Endothelial cell (in vitro differentiated cells): ENCODE data around the gene ZNF14. TPM values are rescaled to one million over a fixed set of nuclear protein-coding genes. Genes with fewer than 3 reads are reported as not detected.
"Not testable (repeated sequence)": the region's sequence is repeated elsewhere in the genome, so short reads cannot be mapped to it uniquely, and the experiment has no call there.

ENCODE experiments used
- DNase-seq: peaks from one replicate; pipeline ENCODE4 v3.0.0; 2021; ENCODE audit warnings: low spot score
- H3K27ac Mint-ChIP-seq: one replicate; pipeline ENCODE4 v1.8.0; 2021; ENCODE audit warnings: mixed read lengths, inconsistent platforms; ENCODE audit not compliant: unreplicated experiment
- H3K27me3 Mint-ChIP-seq: one replicate; pipeline ENCODE4 v1.8.0; 2021; ENCODE audit warnings: mild to moderate bottlenecking, moderate library complexity, mixed read lengths, inconsistent platforms; ENCODE audit not compliant: unreplicated experiment
- H3K36me3 Mint-ChIP-seq: one replicate; pipeline ENCODE4 v1.8.0; 2021; ENCODE audit warnings: mild to moderate bottlenecking, low read depth, mixed read lengths, inconsistent platforms; ENCODE audit not compliant: unreplicated experiment
- H3K4me1 Mint-ChIP-seq: one replicate; pipeline ENCODE4 v1.8.0; 2021; ENCODE audit warnings: mild to moderate bottlenecking, mixed read lengths, inconsistent platforms; ENCODE audit not compliant: unreplicated experiment
- H3K4me3 Mint-ChIP-seq: one replicate; pipeline ENCODE4 v1.8.0; 2021; ENCODE audit warnings: mild to moderate bottlenecking, mixed read lengths, inconsistent platforms; ENCODE audit not compliant: unreplicated experiment
- H3K9me3 Mint-ChIP-seq: one replicate; pipeline ENCODE4 v1.8.0; 2021; ENCODE audit warnings: mixed read lengths, inconsistent platforms; ENCODE audit not compliant: unreplicated experiment
- total RNA-seq: library from RNA; stranded (reverse); fragmentation: NEBNext Ultra II Directional; extraction: Animal tissue kit (Norgen Biotek cat#: 25700); gene quantifications from one replicate; pipeline ENCODE4 v1.2.1, GENCODE V29; 2021; ENCODE audit not compliant: unreplicated experiment
- TF ChIP-seq, protein P1 (sequence below): fragments of 200-600 bp; sonication (generic); IDR thresholded peaks from one replicate; pipeline ENCODE4 v1.5.0; 2021; ENCODE audit warnings: antibody characterized with exemption; ENCODE audit not compliant: unreplicated experiment

Gene ZNF14
- total RNA-seq, 1 donor from 2014 or later = 6.8 TPM

DNA sequence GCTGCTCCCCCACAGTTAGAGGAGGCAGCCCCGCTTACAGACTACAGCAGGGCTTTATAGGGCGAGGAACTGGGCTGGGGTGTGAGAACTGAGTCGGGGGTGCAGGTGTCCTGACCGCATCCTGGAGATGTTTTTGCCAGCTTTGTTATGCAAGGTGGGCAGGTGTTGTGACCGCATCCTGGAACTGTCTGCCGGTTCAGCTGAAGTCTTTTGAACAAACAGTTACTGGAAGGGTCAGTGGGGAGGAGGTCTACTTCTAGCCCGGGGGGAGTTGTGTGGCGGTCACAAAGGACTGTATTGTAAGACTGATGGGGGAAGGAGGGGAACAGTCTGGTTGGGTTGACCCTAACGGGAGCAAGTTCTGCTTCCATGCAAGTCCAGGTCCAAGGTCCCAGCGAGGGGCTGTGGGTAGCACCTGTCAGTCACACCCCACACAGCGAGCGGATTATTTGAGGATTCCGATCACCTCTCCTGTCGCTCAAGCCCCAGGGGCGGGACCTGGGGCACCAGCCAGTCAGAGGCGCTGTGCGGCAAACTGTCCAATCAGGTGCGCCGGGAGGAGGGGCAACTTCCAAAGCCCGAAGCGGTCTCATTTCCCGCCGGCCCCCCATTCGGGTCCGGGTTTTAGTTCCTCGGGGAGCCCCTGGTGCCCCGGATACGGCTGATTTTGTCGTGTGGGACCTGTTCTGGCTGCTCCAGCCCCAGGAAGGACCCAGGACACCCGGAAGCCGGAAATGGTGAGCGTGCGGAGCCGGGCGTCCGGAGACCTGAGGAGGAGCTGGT is 64.5 kb downstream of the ZNF14 start, which contains the start of gene ZNF101:
ZNF101 (plus strand) TSS at position 610 of the 783 bp plus-strand sequence; CDS start at position 735, 125 bp downstream.
- Mint-ChIP-seq H3K4me1 (peaks cover 17% of the 10 kb centered on the region), H3K4me3 (peak within 1 kb of the TSS; percentile 95), H3K27ac (peak within 1 kb of the TSS; percentile 99), H3K27me3 (peaks cover 15% of the 10 kb centered on the region), H3K36me3 (no peaks in the 10 kb centered on the region), H3K9me3 (no peaks in the 10 kb centered on the region)
- TF ChIP-seq, protein P1, sequence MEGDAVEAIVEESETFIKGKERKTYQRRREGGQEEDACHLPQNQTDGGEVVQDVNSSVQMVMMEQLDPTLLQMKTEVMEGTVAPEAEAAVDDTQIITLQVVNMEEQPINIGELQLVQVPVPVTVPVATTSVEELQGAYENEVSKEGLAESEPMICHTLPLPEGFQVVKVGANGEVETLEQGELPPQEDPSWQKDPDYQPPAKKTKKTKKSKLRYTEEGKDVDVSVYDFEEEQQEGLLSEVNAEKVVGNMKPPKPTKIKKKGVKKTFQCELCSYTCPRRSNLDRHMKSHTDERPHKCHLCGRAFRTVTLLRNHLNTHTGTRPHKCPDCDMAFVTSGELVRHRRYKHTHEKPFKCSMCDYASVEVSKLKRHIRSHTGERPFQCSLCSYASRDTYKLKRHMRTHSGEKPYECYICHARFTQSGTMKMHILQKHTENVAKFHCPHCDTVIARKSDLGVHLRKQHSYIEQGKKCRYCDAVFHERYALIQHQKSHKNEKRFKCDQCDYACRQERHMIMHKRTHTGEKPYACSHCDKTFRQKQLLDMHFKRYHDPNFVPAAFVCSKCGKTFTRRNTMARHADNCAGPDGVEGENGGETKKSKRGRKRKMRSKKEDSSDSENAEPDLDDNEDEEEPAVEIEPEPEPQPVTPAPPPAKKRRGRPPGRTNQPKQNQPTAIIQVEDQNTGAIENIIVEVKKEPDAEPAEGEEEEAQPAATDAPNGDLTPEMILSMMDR = no peak
- peak; percentile 91 for DNase-seq

DNA sequence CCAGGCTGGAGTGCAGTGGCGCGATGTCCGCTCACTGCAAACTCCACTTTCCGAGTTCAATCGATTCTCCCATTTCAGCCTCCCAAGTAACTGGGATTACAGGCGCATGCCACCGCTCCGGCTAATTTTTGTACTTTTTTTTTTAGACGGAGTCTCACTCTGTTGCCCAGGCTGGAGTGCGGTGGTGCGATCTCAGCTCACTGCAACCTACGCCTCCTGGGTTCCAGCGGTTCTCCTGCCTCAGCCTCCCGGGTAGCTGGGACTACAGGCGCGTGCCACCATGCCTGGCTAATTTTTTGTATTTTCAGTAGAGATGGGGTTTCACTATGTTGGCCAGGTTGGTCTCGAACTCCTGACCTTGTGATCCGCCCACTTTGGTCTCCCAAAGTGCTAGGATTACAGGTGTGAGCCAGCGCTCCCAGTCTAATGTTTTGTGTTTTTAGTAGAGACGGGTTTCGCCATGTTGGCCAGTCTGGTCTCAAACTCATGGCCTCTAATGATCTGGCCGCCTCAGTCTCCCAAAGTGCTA is 67.4 kb downstream of the ZNF14 start:
- not testable (repeated sequence) for H3K27ac Mint-ChIP-seq, DNase-seq, H3K4me3 Mint-ChIP-seq, H3K9me3 Mint-ChIP-seq
- Mint-ChIP-seq H3K4me1 (peaks cover 30% of the 10 kb centered on the region), H3K36me3 (peaks cover 10% of the 10 kb centered on the region), H3K27me3 (peaks cover 24% of the 10 kb centered on the region)

DNA sequence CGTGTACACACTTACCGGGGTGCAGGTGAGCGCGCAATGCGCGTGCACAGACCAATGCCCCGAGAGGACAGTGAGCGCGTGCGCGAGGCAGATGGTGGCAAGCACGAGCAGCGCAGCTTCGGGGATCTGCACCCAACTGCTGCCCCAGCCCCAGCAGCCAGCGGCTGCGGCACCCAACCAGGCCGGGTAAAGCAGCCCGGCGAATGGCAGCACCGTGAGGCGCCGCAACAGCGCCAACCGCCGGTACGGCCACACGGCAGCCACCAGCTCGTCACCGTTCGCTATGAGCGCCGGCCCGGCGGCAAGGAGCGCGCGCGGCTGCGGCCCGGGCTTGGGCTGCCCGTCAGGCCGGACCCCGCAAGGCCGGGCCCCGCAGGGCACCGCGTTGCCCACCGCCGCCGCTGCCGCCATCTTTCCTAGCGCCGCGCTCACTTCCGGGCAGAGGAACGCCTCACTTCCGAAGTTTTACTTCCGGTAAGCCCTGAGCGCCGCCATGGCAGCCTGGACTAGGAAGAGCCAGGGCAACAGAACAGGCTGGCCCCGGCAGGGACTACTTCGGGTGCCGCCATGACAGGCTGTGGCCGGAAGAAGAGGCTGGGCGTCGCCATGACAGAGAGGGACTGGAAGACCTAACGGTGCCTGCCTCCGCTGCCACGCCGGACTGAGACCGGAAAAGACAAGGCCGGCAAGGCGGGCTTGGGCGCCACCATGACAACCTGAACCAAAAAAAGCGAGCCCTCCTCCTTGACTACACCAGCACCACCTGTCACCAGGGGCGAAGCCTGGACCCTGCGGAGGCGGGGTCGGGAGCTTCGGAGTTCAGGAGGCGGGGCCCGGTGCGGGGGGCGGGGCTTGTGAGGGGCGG is 69.4 kb downstream of the ZNF14 start, which contains the start of gene ATP13A1:
ATP13A1 (minus strand) TSS at position 421 of the 865 bp plus-strand sequence; CDS start at position 411, 10 bp downstream.
- peak within 1 kb of the TSS; percentile 98 for H3K27ac Mint-ChIP-seq
- no peaks in the 10 kb centered on the region for H3K9me3 Mint-ChIP-seq
- peaks cover 14% of the 10 kb centered on the region for H3K36me3 Mint-ChIP-seq
- H3K4me3 Mint-ChIP-seq = peak within 1 kb of the TSS; percentile 94
- peaks cover 19% of the 10 kb centered on the region for H3K27me3 Mint-ChIP-seq
- peak; percentile 87 for DNase-seq
- peaks cover 21% of the 10 kb centered on the region for H3K4me1 Mint-ChIP-seq
- TF ChIP-seq, protein P1 = no peak

DNA sequence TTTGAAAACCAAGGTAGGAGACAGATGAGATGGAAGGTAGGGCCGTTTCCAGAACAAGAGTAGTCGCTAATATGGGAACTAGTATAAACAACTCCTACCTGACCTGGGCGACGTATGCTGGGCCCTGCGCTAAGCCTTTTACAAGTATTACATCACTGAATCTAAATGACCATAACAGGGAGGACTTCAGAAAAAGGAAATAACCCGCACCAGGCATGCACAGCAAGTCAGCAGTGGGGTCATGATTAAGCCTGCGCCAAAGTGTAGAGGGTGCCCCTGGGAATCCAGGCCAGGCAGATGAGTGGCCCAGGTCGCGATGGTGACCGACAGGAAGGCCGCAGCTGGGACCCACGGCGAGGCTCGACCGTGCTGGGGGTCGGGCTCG is 70.0 kb downstream of the ZNF14 start:
- Mint-ChIP-seq H3K27ac (peak overlapping the region; percentile 93), H3K27me3 (peaks cover 19% of the 10 kb centered on the region), H3K36me3 (peaks cover 20% of the 10 kb centered on the region), H3K4me1 (peaks cover 15% of the 10 kb centered on the region), H3K4me3 (peak overlapping the region; percentile 94), H3K9me3 (no peaks in the 10 kb centered on the region)
- DNase-seq = no peak
- TF ChIP-seq, protein P1 = no peak

GRCh38 chr19:19662344-19662743 is 70.6 kb downstream of the ZNF14 start:
- no peaks in the 10 kb centered on the region for H3K9me3 Mint-ChIP-seq
- H3K4me1 Mint-ChIP-seq = peaks cover 15% of the 10 kb centered on the region
- peaks cover 19% of the 10 kb centered on the region for H3K27me3 Mint-ChIP-seq
- H3K4me3 Mint-ChIP-seq = peak overlapping the region; percentile 94
- no peak for DNase-seq
- H3K27ac Mint-ChIP-seq = peak overlapping the region; percentile 93
- H3K36me3 Mint-ChIP-seq = peaks cover 20% of the 10 kb centered on the region
- TF ChIP-seq, protein P1 = no peak
